C4-2B (cell line): ENCODE data around the gene GALNS.

Source experiments
- H3K27ac ChIP-seq: fragments of 450-650 bp; 2 replicates; pipeline ENCODE4 v1.5.1; 2017
- ZFX ChIP-seq: fragments of 450-650 bp; IDR thresholded peaks from 2 replicates; pipeline ENCODE4 v1.6.1; 2017
- TF ChIP-seq, protein P1 (sequence below): fragments of 450-650 bp; conservative IDR thresholded peaks from 2 replicates; pipeline ENCODE4 v1.5.1; 2017; ENCODE audit warnings: mild to moderate bottlenecking

The GALNS gene

GRCh38 chr16:88784074-88784855, 72.5 kb downstream of the GALNS start:
- no peak for TF ChIP-seq ZFX
- TF ChIP-seq, protein P1, sequence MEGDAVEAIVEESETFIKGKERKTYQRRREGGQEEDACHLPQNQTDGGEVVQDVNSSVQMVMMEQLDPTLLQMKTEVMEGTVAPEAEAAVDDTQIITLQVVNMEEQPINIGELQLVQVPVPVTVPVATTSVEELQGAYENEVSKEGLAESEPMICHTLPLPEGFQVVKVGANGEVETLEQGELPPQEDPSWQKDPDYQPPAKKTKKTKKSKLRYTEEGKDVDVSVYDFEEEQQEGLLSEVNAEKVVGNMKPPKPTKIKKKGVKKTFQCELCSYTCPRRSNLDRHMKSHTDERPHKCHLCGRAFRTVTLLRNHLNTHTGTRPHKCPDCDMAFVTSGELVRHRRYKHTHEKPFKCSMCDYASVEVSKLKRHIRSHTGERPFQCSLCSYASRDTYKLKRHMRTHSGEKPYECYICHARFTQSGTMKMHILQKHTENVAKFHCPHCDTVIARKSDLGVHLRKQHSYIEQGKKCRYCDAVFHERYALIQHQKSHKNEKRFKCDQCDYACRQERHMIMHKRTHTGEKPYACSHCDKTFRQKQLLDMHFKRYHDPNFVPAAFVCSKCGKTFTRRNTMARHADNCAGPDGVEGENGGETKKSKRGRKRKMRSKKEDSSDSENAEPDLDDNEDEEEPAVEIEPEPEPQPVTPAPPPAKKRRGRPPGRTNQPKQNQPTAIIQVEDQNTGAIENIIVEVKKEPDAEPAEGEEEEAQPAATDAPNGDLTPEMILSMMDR, result no peak
- H3K27ac ChIP-seq, result peak overlapping the region; percentile 79

GRCh38 chr16:88783391-88784073, 73.2 kb downstream of the GALNS start:
- peak overlapping the region; percentile 79 for H3K27ac ChIP-seq
- no peak for TF ChIP-seq ZFX
- TF ChIP-seq, protein P1, result no peak

GRCh38 chr16:88782454-88783390, 74.0 kb downstream of the GALNS start:
- peak overlapping the region; percentile 79 for H3K27ac ChIP-seq
- TF ChIP-seq ZFX, result no peak
- TF ChIP-seq, protein P1, result no peak

- H3K27ac ChIP-seq, result no peak overlapping the region; the same call in 1 of the 2 replicates
Observed at GRCh38 chr16:88781140-88782077, 75.3 kb downstream of the GALNS start.

GRCh38 chr16:88780142-88781062, 76.3 kb downstream of the GALNS start:
- no peak for TF ChIP-seq ZFX
- TF ChIP-seq, protein P1, result no peak
- no peak overlapping the region; the same call in 1 of the 2 replicates for H3K27ac ChIP-seq

More at GRCh38 chr16:88781140-88782077, 75.3 kb downstream of the GALNS start:
- TF ChIP-seq ZFX, result no peak
- TF ChIP-seq, protein P1, result no peak
